Right ventricle myocardium inferior (tissue), 1 donor: Measurements from ENCODE around the gene OSBPL9. TPM values are rescaled to one million over a fixed set of nuclear protein-coding genes. Genes with fewer than 3 reads are reported as not detected.

ENCODE experiments used
- ATAC-seq: fragments of 200-7000 bp; cut with Tn5 transposase; one replicate; pipeline ENCODE4 v1.9.1; 2020; ENCODE audit warnings: mild to moderate bottlenecking, moderate library complexity
- DNase-seq: peaks from one replicate; pipeline ENCODE4 v3.0.0; 2021; ENCODE audit errors: missing footprints
- intact Hi-C: fragments of 100-400 bp; cut with DNase I; formaldehyde crosslinking; loops from one replicate; pipeline ENCODE4 v1.11.0; 2022
- total RNA-seq: library from RNA; stranded (reverse); fragmentation: NEBNext Ultra II Directional; extraction: Animal tissue kit (Norgen Biotek cat#: 25700); gene quantifications from one replicate; pipeline ENCODE4 v1.2.1, GENCODE V29; 2021
- donor health status: DM: no; HTN: yes; CAD: no; lungs with severe emphysema.

Gene OSBPL9
- total RNA-seq, 1 donor from 2014 or later, result 45.1 TPM

GRCh38 chr1:51740652-51741051 lies 123.8 kb downstream of the OSBPL9 start:
- ATAC-seq (no peak), DNase-seq (no peak)
- intact Hi-C loops, result no loop called here

- ATAC-seq (no peak), DNase-seq (no peak)
- intact Hi-C loops, result no loop called here
These were observed 124.3 kb downstream of the OSBPL9 start for GRCh38 chr1:51741121-51741681.

GRCh38 chr1:51744506-51745303 lies 127.8 kb downstream of the OSBPL9 start:
- DNase-seq, result no peak
- ATAC-seq, result no peak
- intact Hi-C loops, result no loop called here

- DNase-seq (no peak), ATAC-seq (no peak)
- intact Hi-C loops, result no loop called here
These were observed 128.3 kb downstream of the OSBPL9 start for GRCh38 chr1:51745304-51745570.

- DNase-seq, result no peak
- intact Hi-C loops, result no loop called here
- ATAC-seq, result no peak
These were observed 132.3 kb downstream of the OSBPL9 start for GRCh38 chr1:51749151-51749550.

GRCh38 chr1:51750218-51750617 lies 133.3 kb downstream of the OSBPL9 start:
- intact Hi-C loops, result no loop called here
- DNase-seq (no peak), ATAC-seq (no peak)

GRCh38 chr1:51750729-51751128 lies 133.8 kb downstream of the OSBPL9 start:
- intact Hi-C loops, result no loop called here
- ATAC-seq (no peak), DNase-seq (no peak)

GRCh38 chr1:51752073-51752948 lies 135.4 kb downstream of the OSBPL9 start:
- DNase-seq (no peak), ATAC-seq (no peak)
- intact Hi-C loops, result no loop called here

GRCh38 chr1:51753969-51754368 lies 137.1 kb downstream of the OSBPL9 start:
- DNase-seq (no peak), ATAC-seq (no peak)
- intact Hi-C loops, result no loop called here

GRCh38 chr1:51754666-51755065 lies 137.8 kb downstream of the OSBPL9 start:
- intact Hi-C loops, result no loop called here
- no peak for DNase-seq
- no peak for ATAC-seq

- DNase-seq, result no peak
- intact Hi-C loops, result no loop called here
- no peak for ATAC-seq
These were observed 138.5 kb downstream of the OSBPL9 start for GRCh38 chr1:51755437-51755836.

GRCh38 chr1:51756290-51756689 lies 139.4 kb downstream of the OSBPL9 start:
- intact Hi-C loops, result no loop called here
- ATAC-seq (no peak), DNase-seq (no peak)

- no peak for ATAC-seq
- intact Hi-C loops, result no loop called here
- no peak for DNase-seq
These were observed 141.4 kb downstream of the OSBPL9 start for GRCh38 chr1:51758310-51758709.

- ATAC-seq (no peak), DNase-seq (no peak)
- intact Hi-C loops, result no loop called here
These were observed 144.0 kb downstream of the OSBPL9 start for GRCh38 chr1:51760872-51761271.

GRCh38 chr1:51761351-51761750 lies 144.5 kb downstream of the OSBPL9 start:
- intact Hi-C loops, result no loop called here
- no peak for DNase-seq
- no peak for ATAC-seq

- DNase-seq (no peak), ATAC-seq (peak; percentile 81)
- intact Hi-C loops, result loop anchor here (2.0 to 5.0 kb wide), 3 partner anchors 142 to 202 kb away; partner anchors contain the start of gene OSBPL9
These were observed 152.2 kb downstream of the OSBPL9 start for GRCh38 chr1:51768971-51769588.

- no peak for ATAC-seq
These were observed 159.5 kb downstream of the OSBPL9 start for GRCh38 chr1:51776408-51776807.

GRCh38 chr1:51780927-51781326 lies 164.0 kb downstream of the OSBPL9 start:
- ATAC-seq (no peak), DNase-seq (no peak)
- intact Hi-C loops, result no loop called here

More at GRCh38 chr1:51776408-51776807, 159.5 kb downstream of the OSBPL9 start:
- intact Hi-C loops, result no loop called here
- DNase-seq, result no peak

- intact Hi-C loops, result no loop called here
- ATAC-seq, result peak; percentile 53
- DNase-seq, result no peak
These were observed 168.1 kb downstream of the OSBPL9 start for GRCh38 chr1:51784997-51785421.
